Mucosa of descending colon (tissue), 3 donors: ENCODE results near the gene NMNAT3. TPM values are rescaled to one million over a fixed set of nuclear protein-coding genes. Genes with fewer than 3 reads are reported as not detected.

Experiments used
- ATAC-seq: fragments of 200-7000 bp; cut with Tn5 transposase; one replicate; pipeline ENCODE4 v1.9.1; 2020; ENCODE audit warnings: mild to moderate bottlenecking, moderate library complexity
- DNase-seq, 3 donors: peaks; one replicate each; pipeline ENCODE4 v3.0.0-alpha.2; 2020
- H3K36me3 ChIP-seq: fragments of 200-600 bp; one replicate; pipeline ENCODE4 v1.8.0; 2021; ENCODE audit warnings: low read depth, mild to moderate bottlenecking
- H3K4me1 ChIP-seq: fragments of 200-600 bp; one replicate; pipeline ENCODE4 v1.8.0; 2021; ENCODE audit warnings: low read depth, mild to moderate bottlenecking
- H3K4me3 ChIP-seq: fragments of 200-600 bp; one replicate; pipeline ENCODE4 v1.8.0; 2021; ENCODE audit warnings: mild to moderate bottlenecking
- H3K9me3 ChIP-seq: fragments of 200-600 bp; one replicate; pipeline ENCODE4 v1.8.0; 2021; ENCODE audit warnings: mild to moderate bottlenecking
- CTCF ChIP-seq: fragments of 200-600 bp; IDR thresholded peaks from one replicate; pipeline ENCODE4 v1.8.0; 2022; ENCODE audit warnings: antibody characterized with exemption, mild to moderate bottlenecking
- intact Hi-C, 2 donors: fragments of 100-400 bp; cut with DNase I in 1 of 2; cut with micrococcal nuclease in 1 of 2; formaldehyde crosslinking; loops; one replicate each; pipeline versions ENCODE4 v1.11.0 to v1.11.1; 2022; cut with DNase I, micrococcal nuclease
- total RNA-seq, 3 donors: library from RNA; stranded (reverse); fragmentation: NEBNext Ultra II Directional in 2 of 3; extraction: Animal tissue kit (Norgen Biotek cat#: 25700) in 2 of 3; gene quantifications; one replicate each; pipeline versions ENCODE4 v1.2.1 to v1.2.4, GENCODE V29; 2021 to 2023
- donor health status: DM: no; HTN: no; CAD: no; lungs with moderate emphysema.
- donor health status: DM: no; HTN: no; CAD: no.
- donor health status: DM: no; HTN: yes; CAD: no.

The NMNAT3 gene
- total RNA-seq, 3 donors from 2014 or later = 7.9 to 11.9 (median 10.7) TPM

- Histone ChIP-seq H3K36me3 (no peaks in the 10 kb centered on the region), H3K4me1 (no peaks in the 10 kb centered on the region), H3K9me3 (no peaks in the 10 kb centered on the region), H3K4me3 (no peak overlapping the region)
- ATAC-seq (no peak), DNase-seq (no peak)
- intact Hi-C loops = no loop called here
- TF ChIP-seq CTCF = no peak
These were observed 58.3 kb downstream of the NMNAT3 start for GRCh38 chr3:139619484-139619883.

- no peak for TF ChIP-seq CTCF
- intact Hi-C loops = no loop called here
- ATAC-seq (no peak), DNase-seq (no peak)
- no peak overlapping the region for H3K4me3 ChIP-seq
- H3K36me3 ChIP-seq = no peaks in the 10 kb centered on the region
- H3K9me3 ChIP-seq = no peaks in the 10 kb centered on the region
- no peaks in the 10 kb centered on the region for H3K4me1 ChIP-seq
These were observed 60.0 kb downstream of the NMNAT3 start for GRCh38 chr3:139617672-139618268.

GRCh38 chr3:139611528-139611927, 66.2 kb downstream of the NMNAT3 start:
- no peak for TF ChIP-seq CTCF
- Histone ChIP-seq H3K4me3 (no peak overlapping the region), H3K4me1 (peaks cover 2% of the 10 kb centered on the region), H3K9me3 (no peaks in the 10 kb centered on the region), H3K36me3 (no peaks in the 10 kb centered on the region)
- ATAC-seq (no peak), DNase-seq (no peak)
- intact Hi-C loops = no loop called here

GRCh38 chr3:139610886-139611285, 66.9 kb downstream of the NMNAT3 start:
- Histone ChIP-seq H3K36me3 (no peaks in the 10 kb centered on the region), H3K4me3 (no peak overlapping the region), H3K4me1 (peaks cover 2% of the 10 kb centered on the region), H3K9me3 (no peaks in the 10 kb centered on the region)
- ATAC-seq (peak; percentile 59), DNase-seq (peak in 1 of 3 donors; percentile 30)
- TF ChIP-seq CTCF = no peak
- intact Hi-C loops = no loop called here

- H3K36me3 ChIP-seq = no peaks in the 10 kb centered on the region
- no peak for TF ChIP-seq CTCF
- H3K4me3 ChIP-seq = no peak overlapping the region
- ATAC-seq (peak; percentile 56), DNase-seq (no peak)
- intact Hi-C loops = no loop called here
- H3K4me1 ChIP-seq = peaks cover 2% of the 10 kb centered on the region
- no peaks in the 10 kb centered on the region for H3K9me3 ChIP-seq
These were observed 68.8 kb downstream of the NMNAT3 start for GRCh38 chr3:139608924-139609323.

GRCh38 chr3:139608108-139608380, 69.7 kb downstream of the NMNAT3 start:
- no peak for ATAC-seq
- TF ChIP-seq CTCF = no peak
- intact Hi-C loops = no loop called here
- peaks cover 2% of the 10 kb centered on the region for H3K4me1 ChIP-seq
- H3K36me3 ChIP-seq = no peaks in the 10 kb centered on the region
- H3K9me3 ChIP-seq = no peaks in the 10 kb centered on the region
- H3K4me3 ChIP-seq = no peak overlapping the region
- DNase-seq = no peak
